GM19035 (cell line): ENCODE data around the gene KMT5C.

Source experiments
- ATAC-seq: cut with Tn5 transposase; IDR thresholded peaks from one replicate; pipeline ENCODE4 v1.9.1; 2021; ENCODE audit not compliant: unreplicated experiment

Gene KMT5C

GRCh38 chr19:55346725-55347441, 7.2 kb downstream of the KMT5C start:
- ATAC-seq: no peak

- no peak for ATAC-seq
Measured at GRCh38 chr19:55347442-55348009, 7.8 kb downstream of the KMT5C start.

- ATAC-seq: no peak
Measured at GRCh38 chr19:55348317-55349034, 8.8 kb downstream of the KMT5C start.

GRCh38 chr19:55350620-55351315, 11.1 kb downstream of the KMT5C start:
- ATAC-seq: no peak

- no peak for ATAC-seq
Measured at GRCh38 chr19:55352040-55352439, 12.4 kb downstream of the KMT5C start.

GRCh38 chr19:55352549-55353145, 13.0 kb downstream of the KMT5C start:
- no peak for ATAC-seq

GRCh38 chr19:55353356-55353802, 13.7 kb downstream of the KMT5C start:
- no peak for ATAC-seq

- no peak for ATAC-seq
Measured at GRCh38 chr19:55353803-55354697, 14.4 kb downstream of the KMT5C start.

- ATAC-seq: no peak
Measured at GRCh38 chr19:55354698-55355212, 15.1 kb downstream of the KMT5C start, which contains the start of gene COX6B2. Gene COX6B2, minus strand, starts transcription at chr19:55354719. Its CDS starts 198 bp downstream, at chr19:55354521.

- no peak for ATAC-seq
Measured at GRCh38 chr19:55355213-55355821, 15.6 kb downstream of the KMT5C start.

- no peak for ATAC-seq
Measured at GRCh38 chr19:55358493-55358892, 18.8 kb downstream of the KMT5C start.

- no peak for ATAC-seq
Measured at GRCh38 chr19:55358943-55359908, 19.6 kb downstream of the KMT5C start.

GRCh38 chr19:55360902-55361301, 21.2 kb downstream of the KMT5C start:
- ATAC-seq: no peak

- ATAC-seq: no peak
Measured at GRCh38 chr19:55362174-55362989, 22.7 kb downstream of the KMT5C start.

GRCh38 chr19:55362990-55363716, 23.5 kb downstream of the KMT5C start, which contains the start of gene GARIN5B:
Gene GARIN5B, minus strand, starts transcription at chr19:55363260. Its CDS starts 194 bp downstream, at chr19:55363066.
- no peak for ATAC-seq

- ATAC-seq: no peak
Measured at GRCh38 chr19:55365245-55365644, 25.6 kb downstream of the KMT5C start.

- no peak for ATAC-seq
Measured at GRCh38 chr19:55365964-55366363, 26.3 kb downstream of the KMT5C start.
